GM18909 (cell line): ENCODE results near the gene CRACR2B.

Source experiments
- ATAC-seq: cut with Tn5 transposase; IDR thresholded peaks from one replicate; pipeline ENCODE4 v1.9.1; 2021; ENCODE audit warnings: mild to moderate bottlenecking; ENCODE audit not compliant: unreplicated experiment, poor library complexity

Gene CRACR2B

DNA sequence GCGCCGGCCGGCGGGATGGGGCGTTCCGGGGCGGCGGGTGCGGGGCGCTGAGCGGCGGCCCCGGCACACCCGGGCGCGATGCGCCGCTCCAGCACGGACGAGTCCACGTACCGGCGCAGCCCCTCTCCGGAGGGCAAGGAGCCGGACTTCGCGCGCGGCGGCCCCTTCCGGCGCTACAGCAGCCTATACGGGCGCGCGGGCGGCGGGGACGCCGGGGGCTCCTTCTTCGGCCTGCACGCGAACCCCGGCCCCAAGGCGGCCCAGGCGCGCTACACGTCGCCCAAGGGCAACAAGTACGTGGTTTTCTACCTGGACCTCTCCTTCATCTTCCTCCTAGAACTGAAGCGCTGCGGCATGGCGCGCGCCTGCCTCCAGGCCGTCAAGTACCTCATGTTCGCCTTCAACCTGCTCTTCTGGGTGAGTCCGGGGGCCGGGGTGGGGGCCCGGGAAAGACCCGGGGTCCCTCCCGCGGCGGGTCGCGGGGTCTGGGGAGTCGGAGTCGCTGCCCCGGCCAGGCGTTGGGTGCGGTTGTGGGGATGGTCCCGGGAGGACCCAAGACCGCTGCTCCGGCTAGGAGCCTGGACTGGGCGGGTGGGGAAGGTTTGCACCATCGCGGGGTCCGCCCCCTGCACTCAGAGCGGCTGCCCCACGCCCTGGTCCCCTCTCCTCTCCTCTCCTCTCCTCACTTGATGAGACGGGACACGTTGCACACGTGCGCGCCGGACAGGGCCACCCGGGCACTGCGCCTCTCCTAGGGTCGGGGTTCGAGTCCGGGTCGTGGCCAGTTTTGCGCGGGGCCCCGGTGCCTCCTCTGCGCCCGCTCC, 22.4 kb downstream of the CRACR2B start:
- no peak for ATAC-seq

DNA sequence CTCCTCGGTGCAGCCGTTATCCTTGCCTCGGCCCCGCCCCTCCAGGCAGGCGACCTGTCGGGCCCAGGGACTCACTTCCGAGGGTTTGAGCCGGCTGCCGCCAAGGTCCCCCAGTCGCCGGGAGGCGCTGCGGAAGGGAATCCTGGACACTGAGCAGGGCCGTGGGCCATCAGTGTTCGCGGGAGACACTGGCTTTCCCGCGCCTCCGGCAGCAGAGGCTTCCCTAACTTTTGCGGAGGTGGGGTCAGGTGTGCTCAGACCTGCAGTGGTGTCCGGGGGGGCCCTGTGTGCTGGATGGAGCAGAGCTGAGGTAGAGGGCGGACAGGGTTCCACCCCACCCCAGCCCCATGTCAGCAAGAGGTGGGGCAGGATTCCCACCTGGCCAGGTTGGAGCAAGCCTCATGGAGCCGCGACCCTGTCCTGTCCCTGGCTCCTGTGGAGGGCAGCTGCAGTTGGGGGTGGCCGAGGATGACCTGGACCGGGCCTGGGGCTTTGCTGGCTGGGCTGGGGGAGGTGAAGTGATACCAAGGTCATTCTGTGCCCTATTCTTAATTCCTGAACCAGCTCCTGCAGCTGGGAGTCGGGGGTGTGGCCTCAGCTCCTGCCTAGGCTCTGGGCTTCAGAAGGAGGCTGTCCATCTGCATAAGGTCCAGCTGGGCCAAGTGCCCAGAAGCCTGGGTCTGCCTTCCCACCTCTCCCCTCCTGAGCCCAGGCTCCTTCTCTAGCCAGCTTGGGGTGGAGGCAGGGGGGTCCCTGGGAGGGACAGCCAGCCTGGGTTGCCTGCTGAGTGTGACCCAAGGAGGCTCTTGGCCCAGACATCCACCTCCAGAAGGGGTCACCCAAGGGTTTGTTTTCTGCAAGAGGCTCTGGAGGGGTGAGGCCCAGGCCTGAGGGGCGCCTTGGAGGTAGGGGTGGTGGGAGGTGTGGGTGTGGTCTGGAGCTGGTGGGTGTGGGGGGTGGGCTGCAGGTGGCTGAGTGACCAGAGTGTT, 23.4 kb downstream of the CRACR2B start:
- ATAC-seq: no peak

DNA sequence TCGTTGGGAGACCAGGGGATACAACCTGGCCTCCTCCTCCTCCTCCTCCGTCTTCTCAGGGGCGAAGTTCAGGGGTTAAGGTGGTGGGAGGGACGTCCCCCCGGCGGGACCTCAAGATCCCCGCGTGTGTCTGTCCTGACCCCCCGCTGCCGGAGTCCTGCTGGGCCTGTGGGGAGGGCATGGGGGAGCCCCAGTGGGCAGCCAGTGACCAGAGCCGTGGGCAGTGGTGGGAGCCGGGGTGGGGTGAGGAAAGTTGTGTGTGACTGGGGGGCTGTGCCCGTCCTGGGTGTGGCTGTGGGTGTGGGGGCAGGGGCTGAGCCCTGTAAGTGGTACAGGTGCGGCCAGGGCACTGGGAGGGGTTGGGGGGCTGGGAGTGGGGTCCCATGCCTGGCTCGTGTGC, 25.0 kb downstream of the CRACR2B start:
- no peak for ATAC-seq

DNA sequence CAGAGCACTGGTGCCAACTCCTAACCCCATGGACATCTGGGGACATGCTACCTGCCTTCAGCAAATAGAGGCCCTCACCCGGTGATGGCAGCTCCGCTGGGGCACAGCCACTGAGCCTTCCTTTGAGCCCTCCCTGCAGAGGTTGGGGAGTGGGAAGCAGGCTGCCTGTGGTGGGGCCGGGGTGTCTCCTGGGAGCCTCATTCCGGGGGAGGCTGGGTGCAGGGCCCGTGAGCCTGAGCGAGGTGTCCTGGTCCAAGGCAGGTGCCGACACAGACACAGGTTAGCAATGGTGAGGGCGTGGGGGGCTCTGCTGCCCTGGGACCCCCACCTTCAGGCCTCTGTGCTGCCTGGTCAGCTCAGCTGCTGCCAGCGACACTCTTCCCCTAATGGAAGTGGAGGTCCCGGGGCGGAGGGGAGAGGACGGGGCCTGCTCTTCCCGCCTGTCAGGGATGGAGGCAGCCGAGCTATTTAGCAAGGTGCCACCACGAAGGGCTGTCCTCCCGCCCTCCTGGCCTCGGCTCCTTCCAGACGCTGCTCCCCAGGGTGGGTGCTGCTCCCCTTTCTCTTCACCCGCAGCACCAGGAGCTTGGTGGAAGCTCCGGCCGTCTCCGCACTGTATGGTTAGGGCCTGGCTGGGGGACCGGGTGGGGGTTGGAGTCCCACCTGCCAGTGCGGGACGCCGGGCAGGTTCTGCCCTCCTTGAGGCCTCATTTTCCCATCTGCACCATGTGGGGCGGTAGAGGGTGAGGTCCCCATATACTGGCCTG, 26.1 kb downstream of the CRACR2B start:
- no peak for ATAC-seq

DNA sequence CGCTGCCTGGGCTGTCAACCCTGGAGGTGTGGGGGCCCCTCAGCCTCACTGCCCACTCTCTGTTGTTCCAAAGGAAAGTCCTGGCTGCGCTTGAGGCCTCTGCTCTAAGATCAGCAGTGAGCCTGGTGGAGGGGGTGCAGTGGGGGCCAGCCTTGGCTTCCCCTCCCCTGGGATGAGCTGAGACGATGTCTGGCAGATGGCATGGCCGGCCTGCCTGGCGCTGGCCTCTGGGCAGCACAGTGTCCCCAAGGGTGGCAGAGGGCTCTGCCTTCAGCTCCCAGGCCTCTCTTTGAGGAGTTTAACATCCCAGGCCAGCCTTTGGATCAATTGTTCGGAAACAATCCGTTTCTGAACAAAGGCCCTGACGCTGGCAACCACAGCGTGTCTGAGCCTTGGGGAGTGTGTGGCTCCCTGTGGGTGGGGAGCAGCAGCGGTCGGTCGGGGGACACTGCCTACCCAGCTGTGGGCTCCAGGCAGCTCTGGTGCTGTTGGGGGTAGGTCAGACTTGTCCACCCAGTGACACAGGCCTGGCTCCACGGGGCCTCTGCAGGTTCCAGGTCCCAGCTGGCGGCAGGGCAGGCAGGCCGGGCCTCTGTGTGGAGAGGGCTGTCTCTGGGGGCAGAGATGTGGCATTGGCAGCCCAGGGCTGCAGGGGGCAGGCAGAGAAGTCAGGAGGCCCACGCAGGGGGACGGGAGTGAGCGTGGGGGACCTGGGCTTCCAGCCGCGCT, 27.0 kb downstream of the CRACR2B start:
- ATAC-seq: no peak

DNA sequence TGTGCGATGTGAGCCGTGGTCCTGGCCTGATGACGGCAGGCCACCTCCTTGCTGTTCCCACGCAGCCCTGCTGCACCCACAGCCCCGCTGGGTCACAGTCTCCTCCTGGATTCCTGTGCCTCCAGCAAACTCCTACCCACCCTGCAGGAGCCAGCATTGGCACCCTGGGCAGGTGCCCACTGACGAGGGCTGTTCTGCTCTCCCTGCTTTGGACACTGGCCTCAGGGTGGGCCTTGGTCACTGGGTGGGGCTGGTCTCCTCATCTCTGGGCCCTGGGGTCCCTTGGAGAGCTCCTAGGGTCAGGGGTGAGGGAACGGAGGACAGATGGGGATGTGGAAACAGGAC, 27.6 kb downstream of the CRACR2B start:
- no peak for ATAC-seq

DNA sequence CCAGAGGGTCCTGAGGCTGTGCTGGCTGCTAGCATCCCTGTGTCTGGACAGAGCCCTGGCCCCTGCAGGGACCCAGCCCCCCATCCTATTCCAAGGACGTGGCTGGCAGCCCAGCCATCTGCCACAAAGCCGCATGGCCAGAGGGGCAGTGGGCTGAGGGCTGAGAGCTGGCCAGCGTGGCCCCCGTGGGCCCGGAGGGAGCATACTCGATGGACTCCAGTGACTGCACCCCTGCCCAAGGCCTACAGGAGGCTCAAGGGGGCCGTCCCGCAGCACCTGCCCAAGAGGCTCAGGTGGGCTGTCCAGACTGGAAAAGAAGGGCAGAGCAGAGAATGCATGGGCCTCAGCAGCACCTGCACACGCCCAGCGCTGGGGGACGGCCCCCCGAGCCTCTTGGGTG, 28.1 kb downstream of the CRACR2B start:
- no peak for ATAC-seq

DNA sequence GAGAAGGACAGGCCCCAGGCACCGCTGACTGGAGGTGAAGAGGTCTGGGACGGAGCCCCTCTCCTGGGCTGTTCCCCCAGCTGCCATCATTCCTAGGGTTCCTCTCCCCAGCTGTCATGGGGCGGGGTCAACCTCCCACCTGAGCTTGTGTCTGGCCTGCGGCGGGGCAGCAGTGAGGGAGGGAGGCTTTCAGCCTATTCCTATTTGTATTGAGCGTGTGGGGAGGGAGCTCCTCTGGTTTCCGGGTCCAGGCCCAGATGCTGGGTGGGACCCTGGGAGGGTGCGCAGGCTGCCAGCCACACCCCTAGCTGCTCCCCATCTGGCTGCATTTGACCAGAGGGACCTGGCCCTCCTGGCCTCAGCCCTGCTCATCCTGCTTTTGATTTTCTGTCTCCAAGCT, 28.7 kb downstream of the CRACR2B start:
- no peak for ATAC-seq

DNA sequence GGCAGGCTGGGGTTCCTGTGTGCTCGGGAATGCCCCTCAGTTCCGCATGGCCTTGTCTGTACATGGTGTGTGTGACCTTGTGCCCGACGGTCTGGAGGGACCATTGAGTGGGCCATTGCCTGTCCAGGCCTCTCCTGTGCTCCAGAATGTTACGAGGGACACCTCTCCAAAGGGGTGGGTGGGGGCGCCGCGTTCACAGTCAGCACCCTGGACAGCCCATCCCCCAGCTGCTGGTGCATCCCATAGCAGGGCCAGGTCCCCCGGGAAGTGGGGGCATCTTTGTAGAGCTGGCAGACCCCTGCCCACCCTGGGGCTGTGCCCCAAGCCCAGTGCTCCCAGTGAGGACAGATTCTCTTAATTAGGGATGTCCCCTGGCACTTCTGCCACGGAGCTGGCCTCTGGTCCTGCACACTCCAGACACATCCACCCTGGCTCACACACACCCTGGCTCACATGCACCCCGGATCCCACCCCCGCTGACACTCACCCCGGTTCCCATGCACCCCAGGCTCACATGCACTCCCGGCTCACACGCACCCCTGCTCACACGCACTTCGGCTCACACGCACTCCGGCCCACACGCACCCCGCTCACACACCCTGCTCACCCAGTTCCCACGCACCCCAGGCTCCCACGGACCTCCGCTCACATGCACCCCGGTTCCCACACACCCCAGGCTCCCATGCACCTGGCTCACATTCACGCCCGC, 30.5 kb downstream of the CRACR2B start:
- no peak for ATAC-seq

DNA sequence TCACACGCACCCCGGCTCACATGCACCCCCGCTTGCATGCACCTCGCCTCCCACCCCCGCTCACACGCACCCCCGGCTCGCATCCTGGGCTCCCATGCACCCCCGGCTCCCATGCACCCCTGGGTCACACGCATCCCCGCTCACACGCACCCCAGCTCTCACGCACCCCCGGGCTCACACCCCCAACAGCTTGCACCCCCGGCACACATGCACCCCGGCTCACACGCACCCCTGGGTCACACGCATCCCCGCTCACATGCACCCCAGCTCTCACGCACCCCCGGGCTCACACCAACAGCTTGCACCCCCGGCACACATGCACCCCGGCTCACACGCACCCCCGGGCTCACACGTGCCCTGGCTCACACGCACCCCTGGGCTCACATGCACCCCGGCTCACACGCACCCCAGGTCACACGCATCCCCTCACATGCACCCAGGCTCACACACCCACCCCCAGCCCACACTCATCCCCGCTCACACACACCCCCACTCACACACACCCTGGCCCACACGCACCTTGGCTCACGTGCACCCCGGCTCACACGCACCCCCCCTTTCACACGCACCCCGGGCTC, 31.1 kb downstream of the CRACR2B start:
- ATAC-seq: no peak

DNA sequence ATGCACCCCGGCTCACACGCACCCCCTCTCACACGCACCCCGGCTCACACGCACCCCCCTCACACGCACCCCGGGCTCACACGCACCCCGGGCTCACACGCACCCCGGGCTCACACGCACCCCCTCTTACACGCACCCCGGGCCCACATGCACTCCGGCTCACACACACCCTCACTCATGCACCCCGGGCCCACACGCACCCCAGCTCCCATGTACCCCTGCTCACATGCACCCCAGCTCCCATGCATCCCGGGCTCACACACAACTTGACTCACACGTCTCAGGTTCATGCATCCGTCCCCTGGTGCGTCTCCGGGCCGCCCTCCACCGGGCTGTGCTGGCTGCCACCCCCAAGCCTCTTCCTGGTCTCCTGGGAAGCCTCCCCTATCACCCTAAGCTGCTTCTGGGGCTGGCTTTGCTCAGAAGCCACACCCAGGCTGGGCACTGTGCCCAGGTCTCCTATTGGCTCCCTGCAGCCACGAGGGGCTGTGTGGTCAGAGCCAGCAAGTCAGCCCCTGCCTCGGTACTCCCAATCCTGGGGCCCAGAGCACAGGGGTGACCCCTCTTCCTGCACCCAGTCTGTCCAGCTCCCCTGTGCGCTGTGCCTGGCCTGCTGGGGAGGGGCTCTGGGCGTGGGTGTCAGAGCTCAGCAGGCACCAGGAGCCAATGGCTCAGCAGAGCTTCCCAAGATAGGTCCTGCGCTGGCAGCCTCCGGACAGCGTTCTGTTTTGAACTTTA, 31.8 kb downstream of the CRACR2B start:
- no peak for ATAC-seq

DNA sequence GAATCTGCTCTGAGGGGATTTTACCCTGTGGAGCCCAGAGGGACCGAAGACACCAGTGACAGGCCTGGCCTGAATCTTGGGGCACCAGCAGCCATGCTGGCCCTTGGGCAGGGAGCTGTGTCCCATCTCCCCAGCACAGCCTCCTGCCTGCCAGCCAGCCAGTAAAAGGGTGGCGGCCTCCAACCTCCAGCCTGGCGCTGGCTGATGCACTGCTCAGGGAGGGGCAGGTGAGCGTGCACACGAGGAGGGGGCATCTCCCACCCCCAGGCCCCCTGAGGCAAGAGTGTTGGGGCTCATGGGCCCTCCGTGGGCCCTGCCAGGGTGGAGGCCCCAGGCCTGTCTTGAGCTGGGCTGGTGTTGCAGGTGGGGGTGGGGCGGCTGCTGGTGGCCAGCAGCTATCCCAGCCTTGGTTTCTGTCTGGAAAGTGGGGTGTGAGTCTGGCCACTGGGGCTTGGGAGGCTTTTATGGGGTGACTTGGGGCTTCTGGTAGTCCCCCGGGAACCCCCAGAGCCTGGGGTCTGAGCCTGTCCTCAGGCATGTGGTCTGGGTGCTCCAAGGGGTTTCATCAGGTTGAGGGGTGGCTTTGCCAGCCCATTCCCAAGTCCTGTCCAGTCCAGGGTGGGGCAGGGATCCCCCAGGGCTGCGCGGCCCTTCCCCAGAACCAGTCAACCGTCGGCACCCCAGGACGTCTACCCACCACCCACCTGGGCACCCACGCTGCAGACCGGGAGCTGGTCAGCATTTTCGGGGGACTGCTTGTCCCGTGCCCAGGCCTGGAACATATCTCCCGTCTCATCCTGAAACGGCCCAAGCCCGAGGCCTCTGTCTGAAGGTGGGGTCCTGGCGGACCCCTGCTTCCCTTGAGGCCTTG, 32.8 kb downstream of the CRACR2B start:
- no peak for ATAC-seq

DNA sequence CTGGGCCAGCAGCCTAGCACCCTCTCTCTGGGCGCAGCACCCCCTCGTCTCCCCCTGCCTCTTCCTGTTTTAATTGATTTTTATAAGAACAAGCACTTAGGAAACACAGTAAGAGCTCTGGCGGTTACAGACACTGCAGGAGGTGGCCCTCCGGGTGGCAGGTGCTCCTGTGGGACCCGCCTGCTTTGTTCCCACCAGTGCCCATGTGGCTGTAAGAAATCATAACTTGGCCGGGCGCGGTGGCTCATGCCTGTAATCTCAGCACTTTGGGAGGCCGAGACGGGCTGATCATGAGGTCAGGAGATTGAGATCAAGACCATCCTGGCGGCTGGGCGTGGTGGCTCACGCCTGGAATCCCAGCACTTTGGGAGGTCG, 33.4 kb downstream of the CRACR2B start:
- no peak for ATAC-seq

DNA sequence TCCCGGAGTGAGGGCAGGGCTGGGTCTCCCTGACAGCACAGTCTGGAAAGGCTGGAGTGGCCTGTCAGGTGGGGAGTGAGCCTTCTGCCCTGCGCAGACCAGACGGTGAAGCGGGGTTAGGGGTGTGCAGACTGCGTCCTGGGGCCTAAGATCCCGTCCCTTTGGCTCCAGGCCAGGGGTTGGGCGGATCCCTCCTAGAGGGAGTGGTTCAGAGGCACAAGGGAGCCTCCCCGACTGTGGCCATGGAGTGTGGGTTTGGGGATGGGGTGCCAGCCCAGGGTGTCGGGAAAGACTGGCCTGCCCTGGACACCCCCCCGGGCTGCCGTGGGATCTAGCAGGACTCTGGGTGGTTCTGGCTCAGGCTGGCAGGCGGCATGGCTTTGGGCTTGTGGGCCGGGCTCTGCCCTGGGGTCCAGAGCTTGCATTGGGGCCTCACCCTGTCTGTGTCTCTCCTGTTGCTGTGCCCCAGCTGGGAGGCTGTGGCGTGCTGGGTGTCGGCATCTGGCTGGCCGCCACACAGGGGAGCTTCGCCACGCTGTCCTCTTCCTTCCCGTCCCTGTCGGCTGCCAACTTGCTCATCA, 34.5 kb downstream of the CRACR2B start:
- ATAC-seq: no peak

DNA sequence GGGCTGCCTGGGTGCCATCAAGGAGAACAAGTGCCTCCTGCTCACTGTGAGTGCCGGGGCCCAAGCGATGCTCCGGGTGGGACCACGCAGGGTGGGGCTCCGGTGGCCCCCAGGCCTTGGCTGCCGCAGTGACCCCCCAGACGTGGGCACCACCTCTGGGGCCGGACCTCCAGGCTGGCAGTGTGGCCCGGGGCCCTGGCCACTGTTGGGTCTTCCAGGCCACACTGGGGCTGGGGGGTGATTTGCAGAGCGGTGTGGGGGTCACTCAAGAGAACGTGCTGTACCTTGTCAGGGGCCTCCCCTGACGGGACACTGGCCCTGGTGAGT, 34.9 kb downstream of the CRACR2B start:
- ATAC-seq: no peak

DNA sequence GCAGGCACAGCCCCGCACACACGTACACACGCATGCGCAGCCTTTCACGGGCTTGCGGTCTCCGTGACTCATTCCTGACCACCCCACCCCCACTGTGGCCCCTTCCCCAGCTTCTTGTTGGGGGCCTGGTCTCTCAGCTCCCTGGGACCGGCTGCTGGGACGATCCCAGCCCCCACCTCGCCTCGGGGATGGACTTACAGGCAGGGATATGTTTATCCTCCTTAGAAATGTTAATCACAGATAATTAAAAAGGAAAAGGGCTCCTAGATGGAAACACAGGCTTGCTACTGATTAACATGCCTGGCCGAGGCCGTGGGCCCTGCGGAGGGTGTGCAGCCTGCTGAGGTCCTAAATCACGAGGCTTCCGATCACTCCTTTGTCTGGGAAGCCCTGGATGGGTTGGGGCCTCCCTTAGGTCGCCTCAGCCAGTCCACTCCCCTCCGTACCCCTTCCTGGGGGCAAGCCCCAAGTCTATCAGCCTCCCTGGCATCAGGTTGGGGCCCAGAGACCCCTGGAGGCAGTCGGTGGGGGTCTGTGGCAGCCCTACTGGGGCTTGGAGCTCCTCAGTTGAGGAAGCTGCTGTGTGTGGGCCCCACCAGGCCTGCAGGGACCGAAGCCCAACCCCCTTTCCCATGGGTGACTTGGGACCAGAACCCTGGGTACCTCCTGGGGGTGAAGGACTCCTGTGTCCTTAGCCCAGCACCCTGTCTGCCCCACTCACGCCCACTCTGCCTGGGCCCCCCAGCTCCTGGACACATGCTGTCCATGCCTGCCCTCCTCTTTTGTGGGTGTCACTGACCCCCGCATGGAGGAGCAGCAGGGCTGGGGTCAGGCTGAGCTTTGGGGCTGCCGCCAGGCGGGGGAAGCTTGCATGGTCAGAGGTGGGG, 35.5 kb downstream of the CRACR2B start:
- ATAC-seq: no peak
